H9 (cell line): ENCODE data around the gene HRC. TPM values are rescaled to one million over a fixed set of nuclear protein-coding genes. Genes with fewer than 3 reads are reported as not detected.
"Not testable (repeated sequence)": the region's sequence is repeated elsewhere in the genome, so short reads cannot be mapped to it uniquely, and the experiment has no call there.

ENCODE experiments used
- DNase-seq: peaks from one replicate; pipeline ENCODE4 v3.0.0-alpha.2; 2017
- H2AFZ ChIP-seq: one replicate; pipeline ENCODE4 v1.6.1; 2013; ENCODE audit warnings: mild to moderate bottlenecking, low read length, control low read depth, moderate library complexity
- H2AK5ac ChIP-seq: 2 replicates; pipeline ENCODE4 v1.6.1; 2013; ENCODE audit warnings: low read length, control low read depth, mixed read lengths; ENCODE audit not compliant: insufficient read length
- H2BK120ac ChIP-seq: one replicate; pipeline ENCODE4 v1.6.1; 2013; ENCODE audit warnings: low read depth, mild to moderate bottlenecking, low read length, control low read depth, inconsistent platforms; ENCODE audit not compliant: poor library complexity, severe bottlenecking
- H2BK12ac ChIP-seq: 2 replicates; pipeline ENCODE4 v1.6.1; 2013; ENCODE audit warnings: low read length, control low read depth, mixed read lengths, low read depth; ENCODE audit not compliant: insufficient read length
- H2BK15ac ChIP-seq: 2 replicates; pipeline ENCODE4 v1.6.1; 2013; ENCODE audit warnings: low read depth, low read length, control low read depth
- H2BK20ac ChIP-seq: one replicate; pipeline ENCODE4 v1.6.1; 2013; ENCODE audit warnings: low read depth, mild to moderate bottlenecking, low read length, control low read depth, inconsistent platforms; ENCODE audit not compliant: poor library complexity, severe bottlenecking
- H2BK5ac ChIP-seq: 2 replicates; pipeline ENCODE4 v1.6.1; 2013; ENCODE audit warnings: low read length, control low read depth, mixed read lengths; ENCODE audit not compliant: insufficient read length
- H3K14ac ChIP-seq: 2 replicates; pipeline ENCODE4 v1.6.1; 2013; ENCODE audit warnings: low read length, control low read depth; ENCODE audit not compliant: insufficient read depth
- H3K18ac ChIP-seq: 2 replicates; pipeline ENCODE4 v1.6.1; 2013; ENCODE audit warnings: low read depth, mild to moderate bottlenecking, mixed read lengths, low read length, control low read depth; ENCODE audit not compliant: insufficient read length
- H3K23ac ChIP-seq: 2 replicates; pipeline ENCODE4 v1.6.1; 2013; ENCODE audit warnings: low read length, control low read depth, mixed read lengths, low read depth; ENCODE audit not compliant: insufficient read length
- H3K23me2 ChIP-seq: 2 replicates; pipeline ENCODE4 v1.6.1; 2013; ENCODE audit warnings: low read depth, mild to moderate bottlenecking, mixed read lengths, low read length, control low read depth; ENCODE audit not compliant: insufficient read length, poor library complexity, severe bottlenecking
- H3K27ac ChIP-seq: 2 replicates; pipeline ENCODE4 v1.5.1; 2013; ENCODE audit warnings: low read length, control low read depth, mixed read lengths, low read depth; ENCODE audit not compliant: insufficient read length
- H3K27me3 ChIP-seq: 2 replicates; pipeline ENCODE4 v1.6.1; 2013; ENCODE audit warnings: low read length, control low read depth, inconsistent platforms; ENCODE audit not compliant: insufficient read depth
- H3K4ac ChIP-seq: 2 replicates; pipeline ENCODE4 v1.6.1; 2013; ENCODE audit warnings: low read depth, mild to moderate bottlenecking, control low read depth, inconsistent platforms, low read length, moderate library complexity
- H3K4me1 ChIP-seq: 2 replicates; pipeline ENCODE4 v1.6.1; 2013; ENCODE audit warnings: low read length, control low read depth, inconsistent platforms; ENCODE audit not compliant: insufficient read depth
- H3K4me2 ChIP-seq: 2 replicates; pipeline ENCODE4 v1.6.1; 2013; ENCODE audit warnings: low read length, control low read depth, mixed read lengths; ENCODE audit not compliant: insufficient read length, insufficient read depth
- H3K56ac ChIP-seq: 2 replicates; pipeline ENCODE4 v1.6.1; 2013; ENCODE audit warnings: low read depth, mild to moderate bottlenecking, mixed read lengths, low read length, control low read depth; ENCODE audit not compliant: insufficient read length
- H3K79me1 ChIP-seq: 2 replicates; pipeline ENCODE4 v1.6.1; 2013; ENCODE audit warnings: low read depth, mild to moderate bottlenecking, moderate library complexity, low read length, control low read depth, inconsistent platforms; ENCODE audit not compliant: insufficient read depth, poor library complexity, severe bottlenecking
- H3K79me2 ChIP-seq: 2 replicates; pipeline ENCODE4 v1.6.1; 2013; ENCODE audit warnings: low read length, control low read depth, inconsistent platforms; ENCODE audit not compliant: insufficient read depth
- H3K9ac ChIP-seq: 2 replicates; pipeline ENCODE4 v1.6.1; 2013; ENCODE audit warnings: low read length, control low read depth, mixed read lengths; ENCODE audit not compliant: insufficient read length; ENCODE audit errors: extremely low read depth
- H3K9me3 ChIP-seq: one replicate; pipeline ENCODE4 v1.6.1; 2013; ENCODE audit warnings: low read depth, low read length, inconsistent platforms; ENCODE audit not compliant: control insufficient read depth
- H3T11ph ChIP-seq: one replicate; pipeline ENCODE4 v1.6.1; 2013; ENCODE audit warnings: mild to moderate bottlenecking, low read length, control low read depth, inconsistent platforms
- H4K20me1 ChIP-seq: one replicate; pipeline ENCODE4 v1.6.1; 2013; ENCODE audit not compliant: control insufficient read depth, insufficient read length, insufficient read depth
- H4K5ac ChIP-seq: 2 replicates; pipeline ENCODE4 v1.6.1; 2013; ENCODE audit warnings: low read depth, mild to moderate bottlenecking, mixed read lengths, low read length, control low read depth; ENCODE audit not compliant: insufficient read length
- H4K8ac ChIP-seq: replicated peaks from 2 replicates; pipeline ENCODE4 v1.6.1; 2013; ENCODE audit warnings: low read length, control low read depth, mixed read lengths, low read depth; ENCODE audit not compliant: insufficient read length
- H4K91ac ChIP-seq: 2 replicates; pipeline ENCODE4 v1.6.1; 2013; ENCODE audit warnings: low read depth, mild to moderate bottlenecking, moderate library complexity, mixed read lengths, low read length, control low read depth; ENCODE audit not compliant: insufficient read length
- H3K27ac Mint-ChIP-seq, 3 experiments: 2 replicates in 2 of 3; 3 replicates in 1 of 3; pipeline ENCODE4 v1.8.0; 2020 to 2021; ENCODE audit warnings: mixed read lengths in 3 of 3, mild to moderate bottlenecking in 1 of 3, moderate library complexity in 1 of 3
- H3K27me3 Mint-ChIP-seq: 2 replicates; pipeline ENCODE4 v1.8.0; 2021; ENCODE audit warnings: low read depth, mild to moderate bottlenecking, moderate library complexity, mixed read lengths
- H3K36me3 Mint-ChIP-seq, 3 experiments: 2 replicates in 2 of 3; 3 replicates in 1 of 3; pipeline ENCODE4 v1.8.0; 2020 to 2021; ENCODE audit warnings: low read depth in 3 of 3, mixed read lengths in 3 of 3; ENCODE audit not compliant: insufficient read depth in 1 of 3
- H3K4me1 Mint-ChIP-seq, 2 experiments: 2 replicates each; pipeline ENCODE4 v1.8.0; 2020; ENCODE audit warnings: mixed read lengths in 2 of 2
- H3K4me3 Mint-ChIP-seq, 2 experiments: 2 replicates in 1 of 2; 3 replicates in 1 of 2; pipeline ENCODE4 v1.8.0; 2020 to 2021; ENCODE audit warnings: mild to moderate bottlenecking in 2 of 2, mixed read lengths in 2 of 2, moderate library complexity in 1 of 2
- H3K9me3 Mint-ChIP-seq, 2 experiments: 2 replicates in 1 of 2; 3 replicates in 1 of 2; pipeline ENCODE4 v1.8.0; 2020; ENCODE audit warnings: mild to moderate bottlenecking in 2 of 2, mixed read lengths in 2 of 2, moderate library complexity in 1 of 2
- WGBS: extraction: QIAGEN DNeasy Blood & Tissue Kit; methylation state at CpG from one replicate; pipeline ENCODE4 v1.1.7; 2013; ENCODE audit warnings: missing lambda C conversion rate, low lambda C conversion rate, mixed read lengths; ENCODE audit not compliant: insufficient read length; ENCODE audit errors: extremely low coverage; 5-methylcytosine and 5-hydroxymethylcytosine counted together
- total RNA-seq: library from RNA; stranded (reverse); gene quantifications from 2 replicates; pipeline ENCODE4 v1.2.1, GENCODE V29; 2021

Gene HRC
- total RNA-seq, 1 experiment from 2014 or later, result 1.8 TPM

GRCh38 chr19:49121841-49122240 is 33.4 kb downstream of the HRC start:
- not testable (repeated sequence) for H3K36me3 Mint-ChIP-seq, H2BK120ac ChIP-seq, H3K79me1 ChIP-seq, H2AFZ ChIP-seq, H2BK12ac ChIP-seq, H3K18ac ChIP-seq, H3K9ac ChIP-seq, H3K4me1 ChIP-seq, H2BK15ac ChIP-seq, H3K14ac ChIP-seq, H3K23me2 ChIP-seq, H4K5ac ChIP-seq, H3K27me3 ChIP-seq, H2BK20ac ChIP-seq, H3K4me2 ChIP-seq, H3K9me3 Mint-ChIP-seq, H3K4ac ChIP-seq, DNase-seq, H3K4me3 Mint-ChIP-seq, H3K9me3 ChIP-seq, H4K91ac ChIP-seq, H3K27ac ChIP-seq, H3T11ph ChIP-seq, H3K56ac ChIP-seq, H3K79me2 ChIP-seq, H2BK5ac ChIP-seq, H4K8ac ChIP-seq, H3K23ac ChIP-seq, H4K20me1 ChIP-seq, H3K27ac Mint-ChIP-seq, H2AK5ac ChIP-seq
- H3K4me1 Mint-ChIP-seq, result peaks cover 20 to 31% of the 10 kb centered on the region in 2 experiments
- H3K27me3 Mint-ChIP-seq, result peaks cover 36% of the 10 kb centered on the region
- WGBS, result no CpG with 5 or more reads among the region's 10 CpGs
